DND-41 (cell line): ENCODE results near the gene SLC38A5.

Source experiments
- EZH2 ChIP-seq: IDR thresholded peaks from 3 replicates; pipeline ENCODE4 v1.6.1; 2012; ENCODE audit warnings: borderline replicate concordance, low read depth, mild to moderate bottlenecking, moderate library complexity, low read length, inconsistent platforms; ENCODE audit not compliant: severe bottlenecking
- TF ChIP-seq, protein P1 (sequence below): IDR thresholded peaks from 2 replicates; pipeline ENCODE4 v1.5.1; 2012; ENCODE audit warnings: borderline replicate concordance, low read length, moderate library complexity, mild to moderate bottlenecking; ENCODE audit not compliant: poor library complexity, severe bottlenecking; ENCODE audit errors: extremely low read depth

DNA sequence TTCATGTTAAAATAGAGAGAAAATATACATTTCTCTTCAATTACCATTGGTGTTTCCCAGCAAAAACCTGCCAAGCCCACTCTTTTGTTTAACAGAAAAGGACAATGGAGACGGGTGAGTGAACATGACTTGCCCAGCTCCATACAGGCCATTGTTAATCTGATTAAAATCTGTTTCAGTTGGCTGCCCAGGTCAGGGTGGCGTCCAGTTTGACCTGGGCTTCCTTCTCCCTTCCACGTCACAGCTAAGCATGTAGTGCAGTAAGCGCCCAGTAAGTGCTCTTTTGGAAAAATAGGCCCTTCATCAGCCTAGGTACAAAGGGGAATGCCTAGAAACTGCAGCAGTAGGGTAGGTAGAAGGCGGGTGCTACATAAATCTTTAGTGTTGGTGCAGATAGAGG is 37.2 kb upstream of the SLC38A5 start:
- TF ChIP-seq, protein P1, sequence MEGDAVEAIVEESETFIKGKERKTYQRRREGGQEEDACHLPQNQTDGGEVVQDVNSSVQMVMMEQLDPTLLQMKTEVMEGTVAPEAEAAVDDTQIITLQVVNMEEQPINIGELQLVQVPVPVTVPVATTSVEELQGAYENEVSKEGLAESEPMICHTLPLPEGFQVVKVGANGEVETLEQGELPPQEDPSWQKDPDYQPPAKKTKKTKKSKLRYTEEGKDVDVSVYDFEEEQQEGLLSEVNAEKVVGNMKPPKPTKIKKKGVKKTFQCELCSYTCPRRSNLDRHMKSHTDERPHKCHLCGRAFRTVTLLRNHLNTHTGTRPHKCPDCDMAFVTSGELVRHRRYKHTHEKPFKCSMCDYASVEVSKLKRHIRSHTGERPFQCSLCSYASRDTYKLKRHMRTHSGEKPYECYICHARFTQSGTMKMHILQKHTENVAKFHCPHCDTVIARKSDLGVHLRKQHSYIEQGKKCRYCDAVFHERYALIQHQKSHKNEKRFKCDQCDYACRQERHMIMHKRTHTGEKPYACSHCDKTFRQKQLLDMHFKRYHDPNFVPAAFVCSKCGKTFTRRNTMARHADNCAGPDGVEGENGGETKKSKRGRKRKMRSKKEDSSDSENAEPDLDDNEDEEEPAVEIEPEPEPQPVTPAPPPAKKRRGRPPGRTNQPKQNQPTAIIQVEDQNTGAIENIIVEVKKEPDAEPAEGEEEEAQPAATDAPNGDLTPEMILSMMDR: no peak
- no peak for TF ChIP-seq EZH2
